HepG2 (cell line): ENCODE measurements around the gene TAGLN. TPM values are rescaled to one million over a fixed set of nuclear protein-coding genes. Genes with fewer than 3 reads are reported as not detected.

Experiments used
- ATAC-seq: fragments of 200-7000 bp; cut with Tn5 transposase; 3 replicates; pipeline ENCODE4 v1.9.1; 2020; ENCODE audit warnings: mild to moderate bottlenecking, moderate library complexity
- BruUV-seq: library from RNA; stranded (reverse); fragments of 400-500 nt; replicated peaks from 2 replicates; lab custom pipeline; 2021; lab: Mats Ljungman, UMichigan
- CTCF ChIA-PET: fragments of 300-600 bp; formaldehyde crosslinking; extraction: SDS; loops from one replicate; lab custom pipeline; 2021; ENCODE audit warnings: low total read pairs, inconsistent platforms, low intra/inter-chr PET ratio; lab: Yijun Ruan, JAX
- POLR2A ChIA-PET: fragments of 350-600 bp; sonication (Branson Sonifier 250); formaldehyde crosslinking; loops from one replicate; lab custom pipeline; 2020; ENCODE audit warnings: antibody characterized with exemption, inconsistent platforms; lab: Yijun Ruan, JAX
- DNase-seq: peaks from one replicate; pipeline ENCODE4 v3.0.0-alpha.2; 2015; ENCODE audit warnings: low spot score
- FAIRE-seq: peaks from 3 replicates; lab custom pipeline; 2011; peaks lifted over from hg19 to GRCh38; lab: Jason Lieb, UNC
- H2AFZ ChIP-seq: one replicate; pipeline ENCODE4 v1.6.1; 2011; ENCODE audit warnings: low read length, inconsistent platforms
- H3K27ac ChIP-seq: fragments of 300-600 bp; 3 replicates; pipeline ENCODE4 v1.8.0; 2011; ENCODE audit warnings: mixed run types, mild to moderate bottlenecking, mixed read lengths, low read length, inconsistent platforms; ENCODE audit not compliant: insufficient read depth; ENCODE audit errors: extremely low read length
- H3K27me3 ChIP-seq, 2 experiments: fragments of 200-600 bp in 1 of 2; 2 replicates in 1 of 2; 3 replicates in 1 of 2; pipeline versions ENCODE4 v1.6.0 to v1.8.0; 2011; ENCODE audit warnings: low read length in 2 of 2, mild to moderate bottlenecking in 2 of 2, moderate library complexity in 2 of 2, inconsistent platforms in 1 of 2; ENCODE audit not compliant: insufficient read depth in 2 of 2, control insufficient read depth in 1 of 2
- H3K36me3 ChIP-seq, 2 experiments: fragments of 200-600 bp in 1 of 2; replicated peaks in 1 of 2; 2 replicates in 1 of 2; 3 replicates in 1 of 2; pipeline versions ENCODE4 v1.5.1 to v1.8.0; 2011; ENCODE audit warnings: low read length in 2 of 2, inconsistent platforms in 1 of 2; ENCODE audit not compliant: insufficient read depth in 2 of 2, control insufficient read depth in 1 of 2
- H3K4me1 ChIP-seq: 2 replicates; pipeline ENCODE4 v1.5.1; 2012; ENCODE audit warnings: low read length, inconsistent platforms; ENCODE audit not compliant: insufficient read depth
- H3K4me2 ChIP-seq: 2 replicates; pipeline ENCODE4 v1.6.0; 2011; ENCODE audit warnings: low read depth, low read length, inconsistent platforms
- H3K4me3 ChIP-seq, 3 experiments: fragments of 200-600 bp in 1 of 3; sonication (generic), shearing (Covaris generic) in 1 of 3; replicated peaks in 1 of 3; 2 replicates each; pipeline ENCODE4 v1.5.1; 2011 to 2016; ENCODE audit warnings: low read length in 3 of 3, inconsistent platforms in 2 of 3, low read depth in 2 of 3, mild to moderate bottlenecking in 2 of 3, control low read depth in 1 of 3, mixed read lengths in 1 of 3; ENCODE audit not compliant: insufficient read depth in 1 of 3
- H3K79me2 ChIP-seq: one replicate; pipeline ENCODE4 v1.6.1; 2011; ENCODE audit warnings: low read length, inconsistent platforms; ENCODE audit not compliant: insufficient read depth
- H3K9ac ChIP-seq: 2 replicates; pipeline ENCODE4 v1.6.0; 2011; ENCODE audit warnings: mild to moderate bottlenecking, low read depth, low read length, inconsistent platforms; ENCODE audit not compliant: insufficient read depth
- H3K9me3 ChIP-seq: 2 replicates; pipeline ENCODE4 v1.5.1; 2012; ENCODE audit warnings: mild to moderate bottlenecking, low read length
- H4K20me1 ChIP-seq: 2 replicates; pipeline ENCODE4 v1.6.0; 2011; ENCODE audit warnings: inconsistent platforms, mild to moderate bottlenecking, low read length, moderate library complexity; ENCODE audit not compliant: insufficient read depth
- HNF4G ChIP-seq, 2 experiments: sonication (generic) in 1 of 2; formaldehyde crosslinking in 1 of 2; IDR thresholded peaks; 2 replicates each; pipeline versions ENCODE4 v1.4.0 to v1.6.1; 2011 to 2020; ENCODE audit warnings: borderline replicate concordance in 2 of 2, low read depth in 2 of 2, mild to moderate bottlenecking in 2 of 2, low read length in 1 of 2, missing genetic modification reagents in 1 of 2, moderate library complexity in 1 of 2
- KLF6 ChIP-seq: IDR thresholded peaks from 2 replicates; pipeline ENCODE4 v1.8.0; 2016; ENCODE audit warnings: missing biosample characterization, missing genetic modification reagents
- NKX3-1 ChIP-seq: sonication (generic); formaldehyde crosslinking; IDR thresholded peaks from 2 replicates; pipeline ENCODE4 v1.5.0; 2020; ENCODE audit warnings: missing genetic modification reagents
- POLR2G ChIP-seq: fragments of 200-400 bp; formaldehyde crosslinking; IDR thresholded peaks from 2 replicates; pipeline ENCODE4 v1.6.1; 2018; ENCODE audit warnings: mild to moderate bottlenecking, low read depth, low read length, moderate library complexity
- ZNF724P ChIP-seq: sonication (generic); formaldehyde crosslinking; IDR thresholded peaks from 2 replicates; pipeline ENCODE4 v1.8.0; 2022; ENCODE audit warnings: missing genetic modification reagents, borderline replicate concordance
- ZNF782 ChIP-seq: sonication (generic); formaldehyde crosslinking; IDR thresholded peaks from 2 replicates; pipeline ENCODE4 v1.4.0; 2020; ENCODE audit warnings: missing genetic modification reagents, mild to moderate bottlenecking, borderline replicate concordance
- WGBS: methylation state at CpG from one replicate; pipeline ENCODE4 v1.1.6; 2017; ENCODE audit warnings: low lambda C conversion rate; 5-methylcytosine and 5-hydroxymethylcytosine counted together
- in situ Hi-C: cut with HindIII; loops from 2 replicates; pipeline ENCODE4 v1.10.0; 2017; ENCODE audit warnings: low pct_unique_long_range_greater_than_20kb; ENCODE audit not compliant: extremely low pct_ligation_motif_present
- intact Hi-C: fragments of 100-400 bp; cut with micrococcal nuclease; formaldehyde crosslinking; loops from one replicate; pipeline ENCODE4 v1.10.0; 2022; ENCODE audit not compliant: unreplicated experiment
- polyA plus RNA-seq, 8 experiments: library from polyadenylated mRNA; depleted of rRNA in 3 of 8; stranded (reverse) in 7 of 8; unstranded in 1 of 8; fragments of >200 nt; fragmentation: Illumina TruSeq in 4 of 8; extraction: Trizol in 4 of 8; gene quantifications; 2 replicates each; pipeline versions ENCODE4 v1.2.1 to v1.2.3, GENCODE V29; 2011 to 2016; ENCODE audit warnings: low read depth in 4 of 8, missing spikeins in 1 of 8, mixed read lengths in 1 of 8; ENCODE audit not compliant: insufficient read depth in 1 of 8
- total RNA-seq, 5 experiments: library from RNA; depleted of rRNA; stranded (reverse); fragments of >200 nt; fragmentation: Illumina TruSeq; extraction: Trizol; gene quantifications; 2 replicates each; pipeline ENCODE4 v1.2.3, GENCODE V29; 2016; ENCODE audit warnings: low read depth in 1 of 5
- TF ChIP-seq, protein P1 (sequence below): sonication (generic); formaldehyde crosslinking; IDR thresholded peaks from 2 replicates; pipeline ENCODE4 v1.5.0; 2020; ENCODE audit warnings: missing genetic modification reagents
- TF ChIP-seq, protein P2 (sequence below): sonication (generic); formaldehyde crosslinking; IDR thresholded peaks from 2 replicates; pipeline ENCODE4 v1.9.0; 2021; ENCODE audit warnings: missing genetic modification reagents, mild to moderate bottlenecking, borderline replicate concordance

Gene TAGLN
- total and polyA plus RNA-seq, 2 of the 13 experiments (the other 11 are each of a cell fraction or from before 2014, with no cell fraction given) = 12.6 to 75.4 TPM

DNA sequence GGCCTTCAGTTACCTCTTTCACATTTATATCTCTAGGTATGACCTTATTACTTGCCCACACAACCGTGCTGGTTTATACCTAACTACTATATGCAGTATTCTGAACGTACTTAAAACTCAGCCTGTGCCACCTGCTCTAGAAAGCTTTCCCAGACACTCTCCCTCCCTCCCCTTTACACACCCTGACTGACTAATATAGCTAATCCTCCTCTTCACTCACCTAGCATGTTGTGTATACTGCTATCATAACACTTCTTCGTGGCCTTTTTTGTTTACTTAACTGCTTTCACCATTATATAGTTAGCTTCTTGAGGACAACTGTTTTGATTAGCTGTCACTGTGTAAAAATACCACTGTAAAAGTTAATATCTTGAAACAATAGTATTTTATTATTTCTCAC is 56.8 kb downstream of the TAGLN start:
- in situ Hi-C loops (no loop called here), intact Hi-C loops (no loop called here)
- Histone ChIP-seq H3K9me3 (no peaks in the 10 kb centered on the region), H4K20me1 (no peaks in the 10 kb centered on the region), H3K27me3 (no peaks in the 10 kb centered on the region), H3K4me3 (no peak overlapping the region), H3K4me1 (no peaks in the 10 kb centered on the region), H3K36me3 (peaks cover 2% of the 10 kb centered on the region in 2 experiments; a peak in 3 of 5 replicates), H2AFZ (no peak overlapping the region), H3K9ac (no peak overlapping the region), H3K4me2 (no peak overlapping the region), H3K79me2 (no peaks in the 10 kb centered on the region), H3K27ac (no peak overlapping the region)
- BruUV-seq = no TSS peak
- DNase-seq (no peak), FAIRE-seq (no peak), ATAC-seq (no peak)
- CTCF ChIA-PET = no interaction called here
- WGBS = 81% methylated on average over 3 of the region's 3 CpGs
- TF ChIP-seq NKX3-1 (CRISPR knock-in tag) = no peak
- TF ChIP-seq HNF4G (IDR thresholded peaks at IDR 0.05; ENCODE audit: borderline replicate concordance, low read depth, low read length) = no peak
- no peak for TF ChIP-seq HNF4G (CRISPR knock-in tag; IDR thresholded peaks at IDR 0.05; ENCODE audit: borderline replicate concordance, low read depth)
- TF ChIP-seq, protein P1, sequence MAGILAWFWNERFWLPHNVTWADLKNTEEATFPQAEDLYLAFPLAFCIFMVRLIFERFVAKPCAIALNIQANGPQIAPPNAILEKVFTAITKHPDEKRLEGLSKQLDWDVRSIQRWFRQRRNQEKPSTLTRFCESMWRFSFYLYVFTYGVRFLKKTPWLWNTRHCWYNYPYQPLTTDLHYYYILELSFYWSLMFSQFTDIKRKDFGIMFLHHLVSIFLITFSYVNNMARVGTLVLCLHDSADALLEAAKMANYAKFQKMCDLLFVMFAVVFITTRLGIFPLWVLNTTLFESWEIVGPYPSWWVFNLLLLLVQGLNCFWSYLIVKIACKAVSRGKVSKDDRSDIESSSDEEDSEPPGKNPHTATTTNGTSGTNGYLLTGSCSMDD (CRISPR knock-in tag) = no peak
- no peak for TF ChIP-seq ZNF724P (CRISPR knock-in tag)
- TF ChIP-seq ZNF782 (CRISPR knock-in tag) = no peak
- TF ChIP-seq KLF6 = no peak
- TF ChIP-seq, protein P2, sequence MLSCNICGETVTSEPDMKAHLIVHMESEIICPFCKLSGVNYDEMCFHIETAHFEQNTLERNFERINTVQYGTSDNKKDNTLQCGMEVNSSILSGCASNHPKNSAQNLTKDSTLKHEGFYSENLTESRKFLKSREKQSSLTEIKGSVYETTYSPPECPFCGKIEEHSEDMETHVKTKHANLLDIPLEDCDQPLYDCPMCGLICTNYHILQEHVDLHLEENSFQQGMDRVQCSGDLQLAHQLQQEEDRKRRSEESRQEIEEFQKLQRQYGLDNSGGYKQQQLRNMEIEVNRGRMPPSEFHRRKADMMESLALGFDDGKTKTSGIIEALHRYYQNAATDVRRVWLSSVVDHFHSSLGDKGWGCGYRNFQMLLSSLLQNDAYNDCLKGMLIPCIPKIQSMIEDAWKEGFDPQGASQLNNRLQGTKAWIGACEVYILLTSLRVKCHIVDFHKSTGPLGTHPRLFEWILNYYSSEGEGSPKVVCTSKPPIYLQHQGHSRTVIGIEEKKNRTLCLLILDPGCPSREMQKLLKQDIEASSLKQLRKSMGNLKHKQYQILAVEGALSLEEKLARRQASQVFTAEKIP (CRISPR knock-in tag) = no peak
- no peak for TF ChIP-seq POLR2G
- POLR2A ChIA-PET = no interaction called here
